ELF-1 (cell line): ENCODE measurements around the gene SDCBP2.

Experiments
- DNase-seq: peaks from one replicate; pipeline ENCODE4 v3.0.0-alpha.2; 2016; ENCODE audit warnings: low read depth, low spot score

The SDCBP2 gene

DNA sequence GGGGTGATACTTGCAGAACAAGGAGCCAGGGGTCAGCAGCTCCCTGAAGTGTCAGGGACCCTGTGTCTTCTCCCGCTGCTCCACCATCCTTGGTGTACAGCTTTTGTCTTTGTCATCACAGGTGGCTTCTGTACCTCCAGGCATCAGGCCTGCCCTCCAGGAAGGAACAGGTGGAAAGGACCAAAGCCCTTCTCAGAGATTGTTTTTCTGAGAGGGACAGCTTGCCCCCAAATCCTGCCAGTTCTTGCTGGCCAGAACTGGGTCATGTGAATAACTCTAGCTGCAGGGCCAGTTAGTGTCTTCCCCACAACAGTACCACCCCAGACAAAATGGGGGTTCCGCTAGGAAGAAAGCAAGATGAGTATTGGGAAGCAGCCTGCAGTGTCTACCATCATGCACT lies 31.5 kb downstream of the SDCBP2 start:
- DNase-seq = no peak

DNA sequence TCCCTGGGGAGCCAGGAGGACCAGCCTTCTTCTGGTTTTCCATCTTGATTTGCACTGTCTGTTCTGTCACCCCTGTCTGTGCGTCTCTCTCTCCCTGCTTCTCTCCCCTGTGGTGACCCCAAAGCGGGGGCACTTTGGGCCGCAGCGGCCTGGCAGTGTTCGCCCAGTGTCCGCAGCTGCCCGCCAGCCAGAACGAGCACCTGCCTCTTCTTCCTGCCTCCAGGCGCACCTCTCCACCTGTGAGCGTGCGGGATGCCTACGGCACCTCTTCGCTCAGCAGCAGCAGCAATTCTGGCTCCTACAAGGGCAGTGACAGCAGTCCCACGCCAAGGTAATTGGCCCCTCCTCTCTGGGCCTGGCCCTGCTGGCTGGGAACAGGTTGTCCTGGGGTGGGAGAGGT lies 32.0 kb downstream of the SDCBP2 start:
- no peak for DNase-seq

DNA sequence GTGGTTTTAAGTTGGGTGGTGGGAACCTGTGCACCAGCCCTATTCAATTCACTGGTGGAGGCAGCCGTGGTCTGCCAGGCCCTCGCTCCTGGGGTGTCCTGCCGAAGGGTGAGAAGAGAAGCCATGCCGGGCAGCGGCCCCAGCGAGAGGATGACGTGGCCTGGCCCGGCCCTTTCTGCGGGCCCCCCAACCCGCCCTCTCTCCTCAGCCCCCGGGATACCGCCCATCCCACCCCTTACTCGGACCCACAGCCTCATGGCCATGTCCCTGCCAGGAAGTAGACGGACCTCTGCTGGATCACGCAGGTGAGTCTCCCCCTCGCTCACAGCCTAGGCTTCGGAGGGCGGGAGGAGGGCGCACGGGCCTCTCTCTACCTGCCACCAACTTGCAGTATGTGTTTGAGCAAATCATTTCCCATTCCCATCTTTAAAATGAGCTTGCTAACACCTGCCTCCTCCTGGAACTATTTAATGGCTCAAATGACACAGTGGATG lies 32.8 kb downstream of the SDCBP2 start:
- DNase-seq = no peak

DNA sequence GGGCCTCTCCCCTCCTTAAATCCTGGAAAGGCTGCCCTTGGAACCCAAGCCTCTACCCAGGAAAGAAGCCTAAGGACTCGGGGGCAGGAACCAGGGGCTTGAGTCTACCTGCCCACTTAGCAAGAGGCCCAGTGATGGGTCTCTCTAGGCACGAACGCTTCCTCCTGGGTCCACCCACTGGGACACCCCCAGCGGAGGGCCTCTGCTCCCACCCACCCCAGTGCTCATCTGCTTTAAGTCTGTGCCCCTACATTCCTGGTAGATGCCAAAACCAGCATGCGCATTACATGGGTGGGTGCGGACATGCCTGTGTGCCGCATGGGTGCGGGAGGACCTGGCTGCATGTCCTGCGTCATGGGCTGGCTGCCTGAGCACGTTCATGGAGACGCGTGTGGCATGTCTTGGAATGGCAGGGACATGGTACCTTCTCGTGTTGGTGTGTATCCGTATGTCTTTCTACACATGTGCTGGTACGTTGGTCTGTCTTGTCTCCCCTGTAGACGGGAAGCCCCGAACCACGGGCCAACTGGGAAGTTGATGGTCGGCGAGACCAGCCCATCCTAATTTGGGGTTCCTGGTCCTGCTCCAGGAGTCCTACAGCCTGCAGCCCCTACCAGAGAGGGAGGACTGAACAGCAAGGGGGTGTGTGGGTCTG lies 33.5 kb downstream of the SDCBP2 start:
- no peak for DNase-seq

DNA sequence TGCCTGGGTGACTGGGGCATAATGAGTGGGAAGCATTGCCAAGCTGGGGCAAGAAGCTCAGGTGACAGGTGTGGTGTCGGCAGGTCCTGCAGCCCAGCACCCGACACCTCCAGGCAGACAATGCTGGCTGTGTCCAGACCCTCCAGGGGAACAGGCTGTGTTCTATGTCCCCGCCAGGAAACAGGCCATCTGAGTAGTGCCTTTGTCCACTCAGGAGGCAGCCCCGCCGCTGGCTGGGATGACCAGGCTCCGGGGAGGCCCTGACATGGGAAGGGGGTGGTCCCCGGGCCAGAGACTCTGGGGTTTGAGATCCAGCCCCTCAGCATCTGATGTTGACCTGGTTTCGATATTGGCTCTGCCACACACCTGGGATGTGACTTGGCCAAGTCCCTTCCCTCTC lies 34.4 kb downstream of the SDCBP2 start:
- no peak for DNase-seq

DNA sequence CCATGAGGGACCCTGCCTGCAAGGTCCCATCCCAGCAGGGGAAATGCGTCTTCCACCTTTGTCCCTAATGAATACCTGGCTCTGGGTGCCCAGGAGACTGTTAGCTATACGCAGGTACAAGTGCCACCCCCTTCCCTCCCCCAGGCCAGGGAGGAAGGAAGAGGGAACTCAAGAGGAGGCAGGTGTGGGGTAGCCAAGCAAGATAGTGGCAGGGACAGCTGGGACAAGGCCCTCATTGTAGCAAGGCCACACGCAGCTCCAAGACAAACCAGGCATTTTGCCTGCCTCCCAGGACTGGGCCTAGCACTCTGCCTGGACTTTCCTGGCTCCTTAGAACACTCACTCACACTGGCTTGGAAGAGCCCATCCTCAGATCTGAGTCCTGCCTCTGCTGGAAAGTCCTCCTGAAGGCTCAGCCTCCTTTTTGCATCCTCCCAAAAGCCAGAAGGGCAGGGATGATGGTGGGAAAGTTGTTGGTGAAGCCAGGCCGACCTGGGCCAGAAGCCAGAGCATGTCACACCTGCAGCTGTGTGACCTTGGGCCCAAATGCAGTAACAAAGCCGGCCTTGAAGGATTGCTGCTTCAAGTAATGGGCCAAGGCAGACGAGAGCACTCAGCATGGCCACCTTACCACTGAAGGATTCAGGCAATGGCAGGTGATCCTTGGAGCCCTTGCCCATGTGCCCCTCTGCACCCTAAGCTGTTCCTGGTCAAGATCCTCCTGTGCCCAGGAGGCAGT lies 35.1 kb downstream of the SDCBP2 start:
- no peak for DNase-seq

DNA sequence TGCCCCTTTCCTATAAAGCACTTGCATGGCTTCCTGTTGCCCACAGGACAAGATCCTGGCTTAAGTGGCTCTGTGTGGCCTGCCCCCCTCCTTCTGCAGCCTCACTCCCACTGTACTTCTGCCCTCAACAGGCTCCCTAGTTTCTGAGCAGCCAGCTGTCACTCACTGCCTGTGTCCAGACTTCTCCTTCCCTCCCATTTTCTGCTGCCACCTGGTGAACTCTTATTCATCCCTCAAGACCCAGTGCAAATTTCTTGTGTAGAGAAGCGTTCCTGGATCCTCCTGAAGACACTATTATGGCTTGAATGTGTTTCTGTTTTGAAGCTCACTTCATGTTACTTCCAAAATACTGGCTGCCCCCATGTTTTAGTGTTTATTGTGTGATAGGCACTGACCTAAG lies 36.3 kb downstream of the SDCBP2 start:
- DNase-seq = no peak

DNA sequence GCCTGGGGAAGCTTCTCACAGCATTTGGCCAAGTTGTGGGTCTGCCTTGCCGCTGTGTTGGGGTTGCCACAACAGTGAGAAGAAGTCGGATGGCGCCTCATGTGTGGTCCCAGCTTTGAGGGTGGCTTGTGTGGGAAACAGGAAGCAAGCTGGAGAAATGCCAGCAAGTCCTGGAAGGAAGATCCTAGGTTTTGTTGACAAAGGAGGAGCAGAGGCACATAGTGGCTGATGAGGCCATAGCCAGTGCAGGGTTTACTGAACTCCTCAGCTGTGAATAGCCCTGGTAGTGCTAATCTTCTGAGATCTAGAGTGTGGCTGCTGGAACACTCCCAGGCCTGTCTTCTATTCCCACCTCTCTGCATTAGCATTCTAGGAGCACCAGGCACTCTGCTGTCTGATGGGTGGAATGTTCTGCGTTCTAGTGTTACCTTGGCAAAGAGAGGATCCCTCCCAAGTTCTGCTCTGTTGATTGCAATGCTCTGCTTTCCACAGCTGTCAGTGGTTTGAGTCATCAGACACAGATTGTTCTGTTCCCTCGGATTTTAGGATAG lies 37.7 kb downstream of the SDCBP2 start:
- DNase-seq = no peak

DNA sequence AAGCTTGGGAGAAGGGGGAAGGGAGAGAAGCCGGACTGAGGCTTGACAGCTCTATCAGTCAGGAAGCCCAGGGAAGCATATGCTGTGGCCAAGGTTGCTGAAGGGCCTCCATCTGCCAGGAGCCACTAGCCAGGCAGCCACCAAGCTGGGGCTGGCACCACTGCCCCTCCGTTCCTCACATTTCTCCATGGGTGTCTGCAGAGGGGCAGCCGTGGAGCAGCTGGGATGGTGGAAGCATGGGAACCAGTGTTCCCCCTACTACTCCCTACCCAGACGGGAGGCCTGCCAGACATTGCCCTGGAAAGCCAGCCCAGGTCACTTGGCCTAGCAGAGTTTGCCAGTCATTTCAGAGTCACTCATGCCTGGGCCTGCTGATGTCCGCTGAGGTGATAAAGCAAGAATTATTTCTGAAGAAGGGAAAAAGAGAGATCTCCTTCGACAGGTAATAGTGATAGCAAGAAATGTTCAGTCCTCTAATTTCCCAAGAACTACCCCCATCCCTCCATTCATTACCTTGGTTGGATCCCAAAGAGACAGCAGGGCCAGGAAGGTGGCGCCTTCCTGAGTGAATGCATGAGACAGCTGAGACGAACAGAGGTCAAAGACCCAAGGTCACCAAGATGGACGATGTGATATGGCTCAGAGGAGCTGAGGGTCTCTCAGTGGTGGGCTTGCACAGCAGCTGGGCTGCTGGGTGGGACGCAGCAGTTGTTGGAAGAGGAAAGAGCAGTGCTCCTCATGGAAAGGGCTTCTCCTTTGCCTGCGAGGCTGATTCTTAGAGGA lies 41.0 kb downstream of the SDCBP2 start:
- no peak for DNase-seq

DNA sequence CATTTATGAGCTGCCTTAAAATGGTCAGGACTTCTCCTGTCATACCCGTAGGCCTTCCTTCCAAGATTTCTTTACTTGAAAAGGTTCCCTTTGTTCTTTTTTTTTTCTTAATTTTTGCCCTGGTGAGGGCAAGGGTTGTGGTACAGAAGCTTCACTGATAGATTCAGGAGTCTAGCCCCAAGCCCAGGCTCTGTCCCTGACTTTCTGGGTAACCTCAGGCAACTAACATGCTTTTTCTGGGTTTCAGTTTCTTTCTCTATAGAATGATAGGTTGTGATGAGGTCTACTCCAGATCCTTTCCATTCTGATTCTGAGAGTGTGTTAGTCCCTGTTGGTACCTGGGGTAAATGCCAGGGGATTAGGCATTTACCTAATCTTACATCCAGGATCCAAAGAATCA lies 41.6 kb downstream of the SDCBP2 start:
- DNase-seq = no peak

DNA sequence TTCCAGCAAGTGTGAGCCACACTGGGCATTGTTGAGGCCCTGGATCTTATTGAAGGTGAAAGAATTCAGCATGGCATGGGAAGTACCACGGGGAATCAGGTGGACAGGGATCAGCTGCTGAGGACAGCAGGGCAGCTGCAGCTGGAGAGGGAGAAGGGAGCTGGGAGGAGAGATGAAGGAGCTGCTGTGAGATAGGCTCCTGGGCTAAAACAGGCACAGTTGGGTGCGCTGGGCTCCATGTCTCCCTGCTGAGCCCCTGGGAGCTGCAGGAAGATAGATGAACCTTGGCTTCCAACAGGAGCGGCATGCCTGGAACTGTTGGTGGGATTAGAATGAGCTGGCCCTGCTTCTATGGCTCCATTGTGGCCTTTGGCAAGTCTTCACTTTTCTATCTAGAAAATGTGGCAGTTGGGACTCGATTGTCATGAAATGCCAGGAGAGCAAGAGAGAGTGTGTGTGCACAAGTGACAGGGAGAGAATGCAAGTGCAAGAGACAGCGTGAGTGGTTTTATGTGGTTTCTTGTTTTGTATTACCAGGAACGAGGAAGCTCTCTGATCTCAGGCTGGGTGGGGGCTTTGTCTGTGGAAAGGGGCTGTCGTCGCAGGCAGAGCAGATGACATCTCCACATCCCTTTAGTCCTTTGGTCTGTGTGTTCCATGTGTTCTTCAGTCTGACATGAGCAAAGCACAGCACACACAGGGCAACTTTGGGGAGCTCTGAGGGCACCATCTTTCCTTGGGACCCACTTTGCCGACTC lies 42.5 kb downstream of the SDCBP2 start:
- no peak for DNase-seq

DNA sequence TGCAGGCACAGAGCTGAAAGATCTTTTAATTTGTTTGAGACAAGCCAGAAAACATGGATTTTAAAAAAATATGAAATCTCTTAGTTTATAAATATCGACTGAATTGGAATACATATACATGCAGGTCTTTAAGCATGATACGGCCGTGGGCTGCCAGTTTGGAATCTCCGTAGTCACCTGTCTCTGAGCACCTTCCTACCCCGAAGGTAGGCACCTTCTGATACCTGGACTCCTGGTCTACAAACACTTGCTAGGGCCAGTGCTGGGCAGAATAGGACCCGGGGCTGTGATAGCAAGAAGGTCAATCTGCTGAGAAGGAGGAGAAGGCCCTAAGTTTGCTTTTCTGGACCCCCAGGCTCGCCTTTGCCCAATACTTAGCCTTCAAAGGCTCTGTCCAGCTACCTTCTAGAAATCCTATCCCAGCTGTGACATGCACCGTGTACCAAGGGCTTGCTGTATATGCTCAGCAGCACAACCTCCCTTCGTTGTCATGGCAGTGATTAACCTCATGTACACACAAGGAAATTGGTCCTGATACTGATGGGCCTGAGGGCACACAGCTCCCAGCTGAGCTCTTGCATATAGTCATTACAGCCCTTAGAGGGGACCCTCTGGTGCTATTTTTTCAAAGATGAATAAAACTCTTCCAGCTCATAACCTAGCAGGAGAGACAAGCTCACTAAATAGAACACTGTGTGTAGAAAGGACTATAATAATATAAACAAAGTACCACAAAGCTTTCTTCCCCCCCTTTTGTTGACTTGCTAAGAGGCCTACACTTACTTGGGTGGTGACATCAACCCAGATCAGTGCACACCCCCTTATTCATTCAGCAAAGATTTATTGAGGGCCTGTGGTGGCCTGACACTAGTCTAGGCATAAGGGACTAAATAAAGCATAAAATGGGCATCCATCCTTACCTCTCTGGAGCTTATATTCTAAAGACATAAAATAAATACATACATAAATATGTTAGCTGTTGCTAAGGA lies 45.1 kb downstream of the SDCBP2 start:
- DNase-seq = no peak

DNA sequence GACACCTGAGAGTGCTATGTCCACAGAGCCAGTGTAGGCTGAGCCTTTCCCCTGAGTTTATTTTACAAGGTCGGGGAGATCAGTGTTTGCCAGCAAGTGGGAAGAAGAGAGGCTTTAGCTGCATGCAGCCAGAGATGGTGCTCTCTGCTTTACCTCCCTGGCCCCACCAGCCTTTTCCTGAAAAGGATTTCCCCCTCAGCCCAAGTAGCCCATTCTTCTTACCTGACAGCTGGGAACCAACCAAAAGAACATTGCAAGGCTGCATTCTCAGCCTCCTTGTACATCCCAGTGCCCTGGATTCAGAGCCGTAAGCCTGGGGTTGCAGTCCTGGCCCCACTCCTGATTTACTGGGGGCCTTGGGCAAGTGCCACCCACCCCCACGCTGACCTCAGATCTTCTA lies 46.0 kb downstream of the SDCBP2 start:
- no peak for DNase-seq

DNA sequence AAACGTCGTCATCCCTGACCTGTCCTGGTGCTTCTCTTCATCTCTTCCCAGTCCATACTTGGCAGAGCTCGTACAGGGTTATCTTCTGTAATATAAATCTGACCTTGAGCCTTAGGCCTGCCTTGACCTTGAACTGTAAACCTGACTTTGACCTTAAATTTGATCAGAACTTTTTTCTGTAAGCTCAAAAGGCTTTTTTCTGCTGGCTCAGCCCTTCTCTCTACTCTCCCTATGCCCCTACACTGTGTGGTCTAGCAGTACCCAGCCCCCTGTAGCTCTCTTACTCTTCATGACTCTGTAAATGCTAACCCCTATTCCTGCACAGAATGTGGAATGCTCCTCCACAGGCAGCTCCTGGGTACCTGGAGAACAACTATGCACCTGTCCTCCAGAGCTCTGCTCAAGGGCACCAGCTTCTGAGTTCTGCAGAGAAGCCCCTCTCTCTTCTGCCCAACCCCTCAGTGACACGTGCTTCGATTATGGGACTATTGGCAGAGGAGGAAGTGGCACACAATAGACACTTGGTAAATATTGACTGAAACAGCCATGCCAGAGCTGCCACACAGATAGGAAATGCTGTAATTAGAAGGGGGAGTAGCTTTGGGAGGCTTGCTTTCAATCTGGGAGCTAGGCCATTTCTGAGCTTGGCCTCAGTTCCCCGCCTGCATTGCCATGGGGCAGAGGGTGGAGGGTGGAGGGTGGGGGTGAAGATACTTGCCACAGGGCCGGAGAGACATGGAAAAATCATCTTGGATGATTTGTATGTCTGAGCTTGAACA lies 47.5 kb downstream of the SDCBP2 start:
- no peak for DNase-seq

DNA sequence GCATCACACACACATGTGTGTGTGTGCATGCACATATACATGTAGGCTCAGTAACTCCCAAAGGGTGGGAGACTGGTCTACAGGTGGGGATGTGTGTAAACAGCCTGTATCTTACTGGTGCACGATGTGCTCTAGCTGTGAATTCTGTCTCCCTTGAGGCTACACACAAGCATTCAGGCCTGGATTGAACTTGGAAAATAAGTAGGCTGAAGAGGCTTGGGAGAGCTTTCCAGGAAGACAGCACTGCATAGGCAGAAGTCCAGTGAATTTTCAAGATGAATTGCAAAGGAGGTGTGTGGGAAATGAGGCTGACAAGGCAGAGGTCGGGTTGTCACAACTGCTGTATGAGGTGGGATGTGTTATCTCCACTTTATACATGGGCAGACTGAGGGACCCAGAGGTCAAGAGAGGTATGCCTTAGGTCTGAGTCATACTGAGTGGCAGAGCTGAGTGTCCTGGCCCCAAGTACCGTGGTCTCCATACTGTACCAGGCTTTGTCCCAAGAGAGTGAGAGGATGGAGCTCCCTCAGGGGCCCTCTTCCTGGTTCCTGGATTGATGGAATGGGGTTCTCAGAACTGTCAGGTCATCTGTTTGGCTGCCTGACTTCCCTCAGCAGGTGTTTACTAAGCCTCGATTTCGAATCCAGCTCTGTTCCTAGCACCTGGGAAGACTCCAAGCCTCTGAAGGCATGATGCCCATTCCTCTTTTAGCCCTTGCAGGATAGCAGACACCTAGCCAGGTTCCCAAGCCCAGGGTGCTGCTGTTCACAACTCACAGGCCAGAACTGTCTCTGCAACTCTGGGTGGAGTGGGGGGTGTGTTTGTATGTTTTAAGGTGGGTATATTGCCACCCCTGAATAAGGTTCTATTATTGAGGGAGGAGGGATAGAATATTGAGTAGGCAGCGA lies 48.5 kb downstream of the SDCBP2 start:
- no peak for DNase-seq

DNA sequence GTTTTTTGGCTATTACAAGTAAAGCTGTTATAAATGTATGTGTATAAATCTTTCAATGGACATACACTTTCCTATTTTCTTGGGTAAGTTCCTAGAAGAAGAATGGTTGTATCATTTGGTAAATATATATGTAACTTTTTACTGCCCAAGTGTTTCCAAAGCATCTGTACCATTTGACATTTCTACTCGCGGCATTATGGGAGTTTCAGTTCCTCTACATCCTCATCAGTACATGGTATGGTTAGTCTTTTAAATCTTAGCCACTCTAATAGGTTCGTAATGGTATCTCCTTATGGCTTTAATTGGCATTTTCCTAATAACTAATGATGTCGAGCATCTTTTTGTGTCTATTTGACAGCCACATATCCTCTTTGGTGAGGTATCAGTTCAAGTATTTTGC lies 49.9 kb downstream of the SDCBP2 start:
- DNase-seq = no peak

DNA sequence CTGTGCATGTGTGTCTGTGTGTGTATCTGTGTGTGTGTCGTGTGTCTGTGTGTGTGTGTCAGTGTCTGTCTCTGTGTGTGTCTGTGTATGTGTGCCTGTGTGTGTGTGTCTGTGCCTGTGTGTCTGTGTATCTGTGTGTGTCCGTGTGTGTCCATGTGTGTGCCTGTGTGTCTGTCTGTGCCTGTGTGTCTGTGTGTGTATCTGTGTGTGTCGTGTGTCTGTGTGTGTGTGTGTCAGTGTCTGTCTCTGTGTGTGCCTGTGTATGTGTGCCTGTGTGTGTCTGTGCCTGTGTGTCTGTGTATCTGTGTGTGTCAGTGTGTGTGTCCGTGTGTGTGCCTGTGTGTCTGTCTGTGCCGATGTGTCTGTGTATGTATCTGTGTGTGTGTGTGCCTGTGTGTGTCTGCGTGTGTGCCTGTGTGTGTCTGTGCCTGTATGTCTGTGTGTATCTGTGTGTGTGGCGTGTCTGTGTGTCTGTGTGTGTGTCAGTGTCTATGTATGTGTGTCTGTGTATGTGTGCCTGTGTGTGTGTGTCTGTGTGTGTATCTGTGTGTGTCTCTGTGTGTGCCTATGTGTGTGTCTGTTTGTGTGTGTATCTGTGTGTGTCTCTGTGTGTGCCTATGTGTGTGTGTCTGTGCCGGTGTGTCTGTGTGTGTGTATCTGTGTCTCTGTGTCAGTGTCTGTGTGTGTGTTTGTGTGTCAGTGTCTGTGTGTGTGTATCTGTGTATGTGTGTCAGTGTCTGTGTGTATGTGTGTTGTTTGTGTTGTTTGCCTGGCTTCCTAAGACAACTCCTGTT lies 51.2 kb downstream of the SDCBP2 start:
- no peak for DNase-seq

DNA sequence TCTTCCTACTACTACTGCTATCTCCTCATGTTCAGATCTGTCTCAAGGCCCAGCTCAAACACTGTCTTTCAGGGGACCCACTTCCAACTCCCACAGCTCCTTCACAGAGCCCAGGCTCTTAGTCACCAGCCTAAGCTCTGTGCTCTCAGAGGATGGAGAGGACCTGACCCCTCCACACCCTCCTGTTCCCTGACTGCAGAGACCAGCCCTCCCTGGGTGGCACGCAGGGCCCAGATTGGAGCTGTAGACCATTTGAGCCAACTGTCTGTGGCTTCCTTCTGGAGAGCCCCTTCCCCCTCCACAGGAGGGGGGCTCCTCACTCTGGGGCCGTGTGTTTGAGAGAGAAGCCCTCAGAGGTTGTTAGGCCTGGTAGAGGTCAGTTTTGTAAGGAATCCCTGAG lies 53.0 kb downstream of the SDCBP2 start:
- DNase-seq = no peak
